Medulla oblongata (tissue), 1 donor: ENCODE data around the gene COA8.
"Not testable (repeated sequence)": the region's sequence is repeated elsewhere in the genome, so short reads cannot be mapped to it uniquely, and the experiment has no call there.

ENCODE experiments used
- DNase-seq: peaks from one replicate; pipeline ENCODE4 v3.0.0-alpha.2; 2015; ENCODE audit errors: extremely low spot score

The COA8 gene

GRCh38 chr14:103574104-103574503, 11.3 kb downstream of the COA8 start:
- no peak for DNase-seq

DNA sequence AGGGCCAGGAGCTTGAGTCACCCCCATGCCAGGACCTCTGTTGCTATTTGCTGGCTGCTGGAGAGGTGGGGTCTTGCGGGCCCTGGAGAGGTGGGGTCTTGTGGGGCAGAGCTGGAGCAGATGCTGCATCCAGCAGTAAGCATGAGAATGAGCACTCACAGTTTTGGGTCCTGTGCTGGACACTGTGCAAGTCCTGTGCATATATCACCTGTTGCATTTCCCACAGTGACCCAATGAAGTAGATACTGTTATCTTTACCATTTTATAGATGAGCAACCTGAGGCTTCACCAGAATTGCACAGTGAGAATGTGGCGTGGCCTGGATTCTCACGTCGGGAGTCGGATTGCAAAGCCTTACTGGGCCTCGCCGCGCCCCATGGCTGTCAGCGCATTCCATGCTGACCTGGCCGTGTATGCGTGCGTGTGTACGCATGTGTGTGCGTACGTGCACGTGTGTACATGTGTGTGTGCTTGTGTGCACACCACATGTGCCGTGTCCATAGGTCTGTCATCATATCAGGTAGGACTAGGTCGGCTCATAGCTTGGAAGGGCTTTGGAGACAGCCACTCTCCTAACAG, 12.0 kb downstream of the COA8 start:
- no peak for DNase-seq

- DNase-seq: peak; percentile 81
These were observed 13.7 kb downstream of the COA8 start for GRCh38 chr14:103576371-103577024.

DNA sequence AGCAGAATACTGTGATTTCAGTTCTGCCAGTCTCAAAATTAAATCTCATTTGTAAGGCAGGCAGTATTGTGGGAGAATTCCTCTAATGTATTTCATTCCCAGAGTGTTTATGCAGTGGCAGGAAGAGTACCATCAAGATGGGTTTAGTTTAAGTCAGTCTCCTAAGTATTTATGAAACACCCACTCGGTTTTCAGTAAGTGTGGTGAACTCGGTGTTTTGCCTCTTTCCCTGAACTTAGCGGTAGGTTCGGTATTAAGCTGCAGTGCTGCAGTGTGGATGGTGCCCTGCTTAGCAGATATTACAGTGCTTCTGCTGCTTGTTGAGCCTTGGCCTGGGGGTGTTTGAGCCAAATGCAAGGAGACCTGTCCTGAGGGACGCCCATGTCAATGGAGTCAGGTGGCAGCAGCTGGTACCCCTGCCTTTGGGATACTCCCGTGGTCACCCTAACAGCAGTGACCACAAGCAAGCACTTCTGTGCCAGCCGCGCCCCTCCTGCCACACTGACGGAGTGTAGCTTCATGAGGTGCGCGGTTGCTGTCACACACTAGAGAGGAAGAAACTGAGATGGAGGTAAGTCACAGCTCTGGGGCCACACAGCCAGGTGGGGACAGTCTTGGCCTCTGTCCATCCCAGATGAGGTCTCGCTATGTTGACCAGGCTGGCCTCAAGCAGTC, 15.8 kb downstream of the COA8 start:
- no peak for DNase-seq

GRCh38 chr14:103581206-103581605, 18.4 kb downstream of the COA8 start:
- no peak for DNase-seq

GRCh38 chr14:103581954-103582703, 19.4 kb downstream of the COA8 start:
- no peak for DNase-seq

GRCh38 chr14:103584326-103584915, 21.7 kb downstream of the COA8 start:
- no peak for DNase-seq

- peak; percentile 70 for DNase-seq
These were observed 30.8 kb downstream of the COA8 start for GRCh38 chr14:103593577-103593976.

- DNase-seq: peak; percentile 90
These were observed 31.5 kb downstream of the COA8 start for GRCh38 chr14:103594265-103594664.

- no peak for DNase-seq
These were observed 35.0 kb downstream of the COA8 start for GRCh38 chr14:103597623-103598377.

DNA sequence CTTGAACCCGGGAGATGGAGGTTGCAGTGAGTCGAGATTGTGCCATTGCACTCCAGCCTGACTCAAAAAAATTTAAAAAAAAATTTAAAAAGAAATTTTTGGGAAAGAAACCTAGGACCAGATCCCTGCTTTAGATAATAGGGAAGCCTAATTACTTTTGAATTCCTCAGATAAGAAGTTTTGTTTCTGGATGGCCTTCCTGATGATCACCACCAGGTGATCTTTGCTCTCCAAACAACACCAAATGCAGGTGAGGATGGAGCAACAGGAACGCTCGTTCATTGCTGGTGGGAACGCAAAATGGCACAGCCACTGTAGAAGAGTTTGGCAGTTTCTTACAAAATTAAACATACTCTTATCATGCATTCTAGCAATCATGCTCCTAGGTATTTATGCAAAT, 37.7 kb downstream of the COA8 start:
- no peak for DNase-seq

DNA sequence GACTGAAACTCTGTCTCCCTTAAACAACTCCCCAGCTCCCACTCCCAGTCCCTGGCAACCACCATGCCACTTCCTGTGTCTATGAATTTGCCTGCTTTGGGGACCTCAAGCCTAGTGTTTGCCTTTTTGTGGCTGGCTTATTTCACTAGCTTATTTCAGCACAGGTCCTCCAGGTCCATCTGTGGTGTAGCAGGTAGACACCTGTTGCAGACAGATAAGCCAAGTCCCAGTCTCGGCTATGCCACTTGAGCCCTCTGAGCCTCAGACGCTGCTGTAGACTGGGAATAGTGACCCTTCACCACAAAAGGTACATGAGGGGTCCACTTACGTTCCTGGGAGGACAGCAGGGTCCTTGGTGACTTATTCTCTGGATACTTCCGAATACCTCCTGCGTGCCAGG, 41.9 kb downstream of the COA8 start:
- DNase-seq: no peak

- DNase-seq: peak; percentile 91
These were observed 44.4 kb downstream of the COA8 start for GRCh38 chr14:103606963-103607668.

- DNase-seq: no peak
These were observed 45.1 kb downstream of the COA8 start for GRCh38 chr14:103607822-103608221.

DNA sequence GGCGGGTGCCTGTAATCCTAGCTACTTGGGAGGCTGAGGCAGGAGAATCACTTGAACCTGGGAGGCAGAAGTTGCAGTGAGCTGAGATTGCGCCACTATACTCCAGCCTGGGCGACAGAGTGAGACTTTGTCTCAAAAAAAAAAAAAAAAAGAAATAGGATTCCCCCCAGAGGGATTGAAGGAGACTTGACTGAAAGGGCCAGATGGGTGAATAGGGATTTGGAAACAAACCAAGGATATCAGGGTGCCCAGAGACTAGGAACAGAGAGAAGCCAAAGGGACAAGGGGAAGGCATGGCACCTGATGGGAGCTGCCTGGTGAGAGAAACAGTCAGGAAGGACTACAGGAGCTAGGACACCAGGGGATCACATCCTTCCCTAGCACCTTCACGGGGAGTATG, 46.3 kb downstream of the COA8 start:
- DNase-seq: not testable (repeated sequence)

DNA sequence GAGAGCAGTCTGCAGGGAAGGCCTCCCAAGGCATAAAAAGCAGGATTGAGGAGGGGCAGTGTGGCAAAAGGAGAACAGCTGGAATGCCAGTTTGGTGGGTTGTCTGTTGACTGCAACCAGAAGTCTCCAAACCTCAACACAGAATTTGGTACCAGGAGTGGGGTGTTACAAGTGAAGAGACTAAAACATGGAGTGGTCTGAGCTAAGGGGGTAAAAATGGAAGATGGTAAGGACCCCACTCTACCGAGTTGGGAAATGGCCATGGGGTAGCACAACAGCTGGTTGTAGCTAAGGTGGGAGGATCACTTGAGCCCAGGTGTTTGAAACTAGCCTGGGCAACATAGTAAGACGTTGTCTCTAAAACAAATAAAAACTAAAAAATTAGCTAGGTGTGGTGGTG, 48.5 kb downstream of the COA8 start:
- no peak for DNase-seq

DNA sequence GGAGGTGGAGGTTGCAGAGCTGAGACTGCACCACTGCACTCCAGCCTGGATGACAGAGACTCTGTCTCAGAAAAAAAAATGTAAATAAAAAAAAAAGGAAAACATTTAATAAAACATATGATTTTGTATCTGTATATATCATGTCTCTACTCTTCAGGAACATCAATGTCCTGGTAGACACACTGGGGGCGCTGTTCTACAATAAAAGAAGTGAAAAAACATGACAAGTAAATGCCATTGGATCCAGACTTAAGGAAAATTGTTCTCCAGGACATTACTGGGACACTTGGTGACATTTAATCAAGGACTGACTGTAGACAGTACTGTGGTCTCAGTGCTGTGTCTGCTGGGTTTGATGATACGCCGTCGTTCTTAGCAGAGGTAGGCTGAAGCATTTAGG, 50.8 kb downstream of the COA8 start:
- DNase-seq: no peak

- no peak for DNase-seq
These were observed 54.0 kb downstream of the COA8 start for GRCh38 chr14:103616635-103617300.

- DNase-seq: no peak
These were observed 56.3 kb downstream of the COA8 start for GRCh38 chr14:103619057-103619456.

- no peak for DNase-seq
These were observed 59.1 kb downstream of the COA8 start for GRCh38 chr14:103621860-103622259.
